SJSA1 (cell line): Measurements from ENCODE around the gene SOAT1. TPM values are rescaled to one million over a fixed set of nuclear protein-coding genes. Genes with fewer than 3 reads are reported as not detected.
"Not testable (repeated sequence)": the region's sequence is repeated elsewhere in the genome, so short reads cannot be mapped to it uniquely, and the experiment has no call there.

Experiments used
- DNase-seq, 2 experiments: peaks; one replicate each; pipeline ENCODE4 v3.0.0-alpha.2; 2015 to 2020; ENCODE audit warnings: low spot score in 2 of 2, low read depth in 1 of 2
- H3K27ac ChIP-seq: fragments of 250-450 bp; sonication (Bioruptor Pico); 2 replicates; pipeline ENCODE4 v1.5.1; 2020; ENCODE audit warnings: mild to moderate bottlenecking, moderate library complexity
- H3K27me3 ChIP-seq: fragments of 250-450 bp; sonication (Bioruptor Pico); replicated peaks from 2 replicates; pipeline ENCODE4 v1.5.1; 2020; ENCODE audit warnings: mild to moderate bottlenecking, moderate library complexity
- H3K36me3 ChIP-seq: fragments of 250-450 bp; sonication (Bioruptor Pico); 2 replicates; pipeline ENCODE4 v1.5.1; 2020; ENCODE audit warnings: mild to moderate bottlenecking
- H3K4me1 ChIP-seq: fragments of 250-450 bp; sonication (Bioruptor Pico); replicated peaks from 2 replicates; pipeline ENCODE4 v1.6.1; 2021; ENCODE audit warnings: mild to moderate bottlenecking
- H3K4me3 ChIP-seq: fragments of 250-450 bp; sonication (Bioruptor Pico); 2 replicates; pipeline ENCODE4 v1.5.1; 2020; ENCODE audit warnings: mild to moderate bottlenecking
- H3K9me3 ChIP-seq: fragments of 250-450 bp; sonication (Bioruptor Pico); replicated peaks from 2 replicates; pipeline ENCODE4 v1.5.1; 2020; ENCODE audit warnings: mild to moderate bottlenecking
- total RNA-seq: library from RNA; depleted of rRNA; stranded (reverse); fragments of >200 nt; shearing (Covaris generic); gene quantifications from 2 replicates; pipeline ENCODE4 v1.2.3, GENCODE V29; 2014; rRNA removed

Gene SOAT1
- total RNA-seq = 17.4 and 25.9 TPM in 2 replicates

GRCh38 chr1:179293340-179294327, at the start of gene SOAT1:
SOAT1 (plus strand) TSS chr1:179293797; CDS start chr1:179302685, 8,888 bp downstream.
- H3K36me3 ChIP-seq = peaks cover 15% of the 10 kb centered on the region
- peak; percentile 89 to 95 for DNase-seq

GRCh38 chr1:179245426-179245825, 48.2 kb upstream of the SOAT1 start:
- not testable (repeated sequence) for DNase-seq, H3K27me3 ChIP-seq, H3K9me3 ChIP-seq, H3K27ac ChIP-seq, H3K36me3 ChIP-seq, H3K4me3 ChIP-seq, H3K4me1 ChIP-seq

More at GRCh38 chr1:179293340-179294327, at the start of gene SOAT1:
- peak within 1 kb of the TSS; percentile 67 for H3K27ac ChIP-seq
- no peaks in the 10 kb centered on the region for H3K9me3 ChIP-seq
- H3K27me3 ChIP-seq = no peaks in the 10 kb centered on the region
- peak within 1 kb of the TSS; percentile 76 for H3K4me3 ChIP-seq
- H3K4me1 ChIP-seq = peaks cover 18% of the 10 kb centered on the region

GRCh38 chr1:179247923-179248322, 45.7 kb upstream of the SOAT1 start:
- Histone ChIP-seq H3K4me3 (no peak overlapping the region), H3K27me3 (no peaks in the 10 kb centered on the region), H3K36me3 (no peaks in the 10 kb centered on the region), H3K4me1 (no peaks in the 10 kb centered on the region), H3K27ac (no peak overlapping the region), H3K9me3 (no peaks in the 10 kb centered on the region)
- DNase-seq = no peak

- Histone ChIP-seq H3K36me3 (no peaks in the 10 kb centered on the region), H3K4me1 (no peaks in the 10 kb centered on the region), H3K27me3 (no peaks in the 10 kb centered on the region), H3K9me3 (no peaks in the 10 kb centered on the region), H3K27ac (no peak overlapping the region), H3K4me3 (no peak overlapping the region)
- DNase-seq = no peak
Observed at GRCh38 chr1:179251675-179252074, 41.9 kb upstream of the SOAT1 start.

GRCh38 chr1:179252606-179253005, 41.0 kb upstream of the SOAT1 start:
- no peak overlapping the region for H3K4me3 ChIP-seq
- no peaks in the 10 kb centered on the region for H3K9me3 ChIP-seq
- H3K27ac ChIP-seq = no peak overlapping the region
- no peak for DNase-seq
- H3K36me3 ChIP-seq = no peaks in the 10 kb centered on the region
- no peaks in the 10 kb centered on the region for H3K27me3 ChIP-seq
- no peaks in the 10 kb centered on the region for H3K4me1 ChIP-seq

GRCh38 chr1:179253286-179253972, 40.2 kb upstream of the SOAT1 start:
- Histone ChIP-seq H3K4me3 (no peak overlapping the region), H3K36me3 (no peaks in the 10 kb centered on the region), H3K4me1 (no peaks in the 10 kb centered on the region), H3K27ac (no peak overlapping the region), H3K27me3 (no peaks in the 10 kb centered on the region), H3K9me3 (no peaks in the 10 kb centered on the region)
- no peak for DNase-seq

- Histone ChIP-seq H3K4me3 (no peak overlapping the region), H3K9me3 (no peaks in the 10 kb centered on the region), H3K36me3 (no peaks in the 10 kb centered on the region), H3K27me3 (no peaks in the 10 kb centered on the region; the same call in 1 of the 2 replicates), H3K4me1 (no peaks in the 10 kb centered on the region), H3K27ac (no peak overlapping the region)
- DNase-seq = no peak
Observed at GRCh38 chr1:179262183-179262582, 31.4 kb upstream of the SOAT1 start.

GRCh38 chr1:179263121-179263520, 30.5 kb upstream of the SOAT1 start:
- H3K4me1 ChIP-seq = no peaks in the 10 kb centered on the region
- no peak for DNase-seq
- H3K9me3 ChIP-seq = no peaks in the 10 kb centered on the region
- no peak overlapping the region for H3K4me3 ChIP-seq
- H3K27ac ChIP-seq = no peak overlapping the region
- no peaks in the 10 kb centered on the region; the same call in 1 of the 2 replicates for H3K27me3 ChIP-seq
- no peaks in the 10 kb centered on the region for H3K36me3 ChIP-seq

- Histone ChIP-seq H3K4me3 (no peak overlapping the region), H3K27me3 (no peaks in the 10 kb centered on the region; the same call in 1 of the 2 replicates), H3K9me3 (no peaks in the 10 kb centered on the region), H3K36me3 (no peaks in the 10 kb centered on the region), H3K27ac (no peak overlapping the region), H3K4me1 (no peaks in the 10 kb centered on the region)
- DNase-seq = no peak
Observed at GRCh38 chr1:179264507-179264906, 29.1 kb upstream of the SOAT1 start.

- H3K36me3 ChIP-seq = no peaks in the 10 kb centered on the region
- no peaks in the 10 kb centered on the region for H3K9me3 ChIP-seq
- no peak for DNase-seq
- H3K27me3 ChIP-seq = no peaks in the 10 kb centered on the region
- no peak overlapping the region for H3K27ac ChIP-seq
- H3K4me1 ChIP-seq = no peaks in the 10 kb centered on the region
- no peak overlapping the region for H3K4me3 ChIP-seq
Observed at GRCh38 chr1:179269071-179269470, 24.5 kb upstream of the SOAT1 start.

- H3K4me3 ChIP-seq, H3K4me1 ChIP-seq, H3K9me3 ChIP-seq, H3K27me3 ChIP-seq, H3K27ac ChIP-seq, DNase-seq, H3K36me3 ChIP-seq: not testable (repeated sequence)
Observed at GRCh38 chr1:179274424-179274823, 19.2 kb upstream of the SOAT1 start.

- Histone ChIP-seq H3K27ac (no peak overlapping the region), H3K27me3 (no peaks in the 10 kb centered on the region), H3K9me3 (no peaks in the 10 kb centered on the region), H3K36me3 (no peaks in the 10 kb centered on the region), H3K4me1 (no peaks in the 10 kb centered on the region), H3K4me3 (no peak overlapping the region)
- no peak for DNase-seq
Observed at GRCh38 chr1:179278920-179279319, 14.7 kb upstream of the SOAT1 start.

GRCh38 chr1:179283992-179284391, 9.6 kb upstream of the SOAT1 start:
- H3K27ac ChIP-seq = no peak overlapping the region
- no peak for DNase-seq
- H3K4me1 ChIP-seq = no peaks in the 10 kb centered on the region
- H3K36me3 ChIP-seq = no peaks in the 10 kb centered on the region
- H3K4me3 ChIP-seq = no peak overlapping the region
- no peaks in the 10 kb centered on the region for H3K9me3 ChIP-seq
- no peaks in the 10 kb centered on the region for H3K27me3 ChIP-seq

- H3K27me3 ChIP-seq = no peaks in the 10 kb centered on the region
- H3K4me3 ChIP-seq = no peak overlapping the region
- H3K4me1 ChIP-seq = peaks cover 5% of the 10 kb centered on the region
- no peak for DNase-seq
- no peak overlapping the region for H3K27ac ChIP-seq
- no peaks in the 10 kb centered on the region for H3K36me3 ChIP-seq
- H3K9me3 ChIP-seq = no peaks in the 10 kb centered on the region
Observed at GRCh38 chr1:179287946-179288345, 5.7 kb upstream of the SOAT1 start.
